HepG2 (cell line): Measurements from ENCODE around the gene RABGAP1L. TPM values are rescaled to one million over a fixed set of nuclear protein-coding genes. Genes with fewer than 3 reads are reported as not detected.
A peak's percentile ranks its signal among the peaks of the same experiment; 100 is the strongest.

ENCODE experiments used
- ARNTL ChIP-seq: sonication (generic); formaldehyde crosslinking; IDR thresholded peaks from 2 replicates; pipeline ENCODE4 v1.4.0; 2020; ENCODE audit warnings: mild to moderate bottlenecking, missing genetic modification reagents
- BRCA1 ChIP-seq: sonication (generic); formaldehyde crosslinking; IDR thresholded peaks from 2 replicates; pipeline ENCODE4 v1.4.0; 2020; ENCODE audit warnings: missing genetic modification reagents
- EZH2 ChIP-seq: conservative IDR thresholded peaks from 2 replicates; pipeline ENCODE4 v1.6.1; 2012; ENCODE audit warnings: mild to moderate bottlenecking, low read depth, low read length, moderate library complexity
- GFI1 ChIP-seq: sonication (generic); formaldehyde crosslinking; IDR thresholded peaks from 2 replicates; pipeline ENCODE4 v1.5.0; 2020; ENCODE audit warnings: missing genetic modification reagents, mild to moderate bottlenecking, borderline replicate concordance
- HNRNPL ChIP-seq: fragments of 200-400 bp; formaldehyde crosslinking; IDR thresholded peaks from 2 replicates; pipeline ENCODE4 v1.6.1; 2017; ENCODE audit warnings: mild to moderate bottlenecking, low read depth, low read length
- MBNL3 ChIP-seq: fragments of 250-450 bp; sonication (Bioruptor Pico); conservative IDR thresholded peaks from 2 replicates; pipeline ENCODE4 v1.8.0; 2022; ENCODE audit warnings: mild to moderate bottlenecking, inconsistent platforms
- MED13 ChIP-seq: sonication (generic); formaldehyde crosslinking; IDR thresholded peaks from 2 replicates; pipeline ENCODE4 v1.5.0; 2020; ENCODE audit warnings: missing genetic modification reagents
- MEF2D ChIP-seq: sonication (generic); formaldehyde crosslinking; IDR thresholded peaks from 2 replicates; pipeline ENCODE4 v1.5.1; 2020; ENCODE audit warnings: mild to moderate bottlenecking, missing genetic modification reagents
- NFIC ChIP-seq: IDR thresholded peaks from 2 replicates; pipeline ENCODE4 v1.6.1; 2012; ENCODE audit warnings: mild to moderate bottlenecking, low read length, inconsistent platforms
- PPARG ChIP-seq: conservative IDR thresholded peaks from 2 replicates; pipeline ENCODE4 v1.6.1; 2016; ENCODE audit warnings: missing biosample characterization, missing genetic modification reagents
- SIX4 ChIP-seq: sonication (generic); formaldehyde crosslinking; IDR thresholded peaks from 2 replicates; pipeline ENCODE4 v1.4.0; 2020; ENCODE audit warnings: missing genetic modification reagents
- TBP ChIP-seq: sonication (generic); formaldehyde crosslinking; IDR thresholded peaks from 2 replicates; pipeline ENCODE4 v1.5.0; 2020; ENCODE audit warnings: missing genetic modification reagents
- ZNF256 ChIP-seq: sonication (generic); formaldehyde crosslinking; conservative IDR thresholded peaks from 2 replicates; pipeline ENCODE4 v1.4.0; 2020; ENCODE audit warnings: missing genetic modification reagents
- ZNF44 ChIP-seq: sonication (generic); formaldehyde crosslinking; IDR thresholded peaks from 2 replicates; pipeline ENCODE4 v1.5.1; 2020; ENCODE audit warnings: mild to moderate bottlenecking, missing genetic modification reagents
- ZNF782 ChIP-seq: sonication (generic); formaldehyde crosslinking; IDR thresholded peaks from 2 replicates; pipeline ENCODE4 v1.4.0; 2020; ENCODE audit warnings: missing genetic modification reagents, mild to moderate bottlenecking, borderline replicate concordance
- ZSCAN9 ChIP-seq: IDR thresholded peaks from 2 replicates; pipeline ENCODE4 v1.6.1; 2016; ENCODE audit warnings: borderline replicate concordance
- polyA plus RNA-seq, 8 experiments: library from polyadenylated mRNA; depleted of rRNA in 3 of 8; stranded (reverse) in 7 of 8; unstranded in 1 of 8; fragments of >200 nt; fragmentation: Illumina TruSeq in 4 of 8; extraction: Trizol in 4 of 8; gene quantifications; 2 replicates each; pipeline versions ENCODE4 v1.2.1 to v1.2.3, GENCODE V29; 2011 to 2016; ENCODE audit warnings: low read depth in 4 of 8, missing spikeins in 1 of 8, mixed read lengths in 1 of 8; ENCODE audit not compliant: insufficient read depth in 1 of 8
- total RNA-seq, 5 experiments: library from RNA; depleted of rRNA; stranded (reverse); fragments of >200 nt; fragmentation: Illumina TruSeq; extraction: Trizol; gene quantifications; 2 replicates each; pipeline ENCODE4 v1.2.3, GENCODE V29; 2016; ENCODE audit warnings: low read depth in 1 of 5
- TF ChIP-seq, protein P1 (sequence below): sonication (generic); formaldehyde crosslinking; IDR thresholded peaks from 2 replicates; pipeline ENCODE4 v1.4.0; 2020; ENCODE audit warnings: missing genetic modification reagents
- TF ChIP-seq, protein P2 (sequence below): sonication (generic); formaldehyde crosslinking; conservative IDR thresholded peaks from 2 replicates; pipeline ENCODE4 v1.4.0; 2020; ENCODE audit warnings: missing genetic modification reagents
- TF ChIP-seq, protein P3 (sequence below): sonication (generic); formaldehyde crosslinking; IDR thresholded peaks from 2 replicates; pipeline ENCODE4 v1.5.0; 2020; ENCODE audit warnings: mild to moderate bottlenecking, missing genetic modification reagents, borderline replicate concordance
- TF ChIP-seq, protein P4 (sequence below): IDR thresholded peaks from 2 replicates; pipeline ENCODE4 v1.6.1; 2016; ENCODE audit warnings: mild to moderate bottlenecking
- TF ChIP-seq, protein P5 (sequence below): IDR thresholded peaks from 2 replicates; pipeline ENCODE4 v1.6.1; 2012; ENCODE audit warnings: low read length, improper control_type of control experiment

Gene RABGAP1L
- total and polyA plus RNA-seq, 2 of the 13 experiments (the other 11 are each of a cell fraction or from before 2014, with no cell fraction given) = 7.9 to 22.6 TPM

DNA sequence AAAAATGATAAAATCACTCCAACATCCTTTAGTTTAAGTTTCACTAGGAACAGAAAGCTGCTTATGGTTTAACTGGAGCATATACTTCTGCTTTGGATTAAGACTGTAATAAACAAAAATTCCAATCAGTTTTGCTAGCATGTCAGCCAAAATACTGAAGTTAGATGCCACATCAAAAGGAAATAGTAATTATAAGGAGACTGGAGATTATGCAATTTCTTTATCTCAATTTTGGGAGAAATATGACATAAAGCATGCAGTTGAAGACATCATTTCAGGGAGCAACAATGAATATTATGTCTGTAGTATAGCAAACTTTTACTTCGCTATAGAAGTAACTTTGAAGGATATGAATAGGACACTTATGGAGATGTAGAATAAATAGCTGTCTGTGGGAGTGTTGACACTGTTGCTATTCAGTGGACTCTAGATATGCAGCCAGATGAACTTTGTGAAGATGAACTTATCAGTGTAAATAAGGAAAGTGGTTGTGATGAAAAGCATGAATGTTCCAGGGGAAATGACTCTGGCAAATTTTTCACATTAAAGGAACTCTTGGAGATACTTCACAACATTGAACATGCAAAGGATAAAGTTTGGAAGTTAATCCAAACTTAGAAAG, 107.8 kb downstream of the RABGAP1L start (continued):
- TF ChIP-seq ARNTL (CRISPR knock-in tag) (no peak), NFIC (peak; percentile 93), HNRNPL (no peak), BRCA1 (CRISPR knock-in tag) (no peak), TBP (CRISPR knock-in tag) (no peak), MED13 (CRISPR knock-in tag) (0 out of 2 replicates have a peak, but pooled peaks have one; percentile 44), MBNL3 (no peak), ZNF782 (CRISPR knock-in tag) (no peak), ZNF256 (no peak), ZNF44 (no peak), SIX4 (peak; percentile 76; the same call in 1 of the 2 replicates), EZH2 (no peak), PPARG (CRISPR knock-in tag) (peak; percentile 83; the same call in 1 of the 2 replicates), ZSCAN9 (CRISPR knock-in tag) (no peak; the same call in 1 of the 2 replicates), MEF2D (CRISPR knock-in tag) (0 out of 2 replicates have a peak, but pooled peaks have one; percentile 54), GFI1 (CRISPR knock-in tag) (0 out of 2 replicates have a peak, but pooled peaks have one; percentile 13)
- TF ChIP-seq, protein P1, sequence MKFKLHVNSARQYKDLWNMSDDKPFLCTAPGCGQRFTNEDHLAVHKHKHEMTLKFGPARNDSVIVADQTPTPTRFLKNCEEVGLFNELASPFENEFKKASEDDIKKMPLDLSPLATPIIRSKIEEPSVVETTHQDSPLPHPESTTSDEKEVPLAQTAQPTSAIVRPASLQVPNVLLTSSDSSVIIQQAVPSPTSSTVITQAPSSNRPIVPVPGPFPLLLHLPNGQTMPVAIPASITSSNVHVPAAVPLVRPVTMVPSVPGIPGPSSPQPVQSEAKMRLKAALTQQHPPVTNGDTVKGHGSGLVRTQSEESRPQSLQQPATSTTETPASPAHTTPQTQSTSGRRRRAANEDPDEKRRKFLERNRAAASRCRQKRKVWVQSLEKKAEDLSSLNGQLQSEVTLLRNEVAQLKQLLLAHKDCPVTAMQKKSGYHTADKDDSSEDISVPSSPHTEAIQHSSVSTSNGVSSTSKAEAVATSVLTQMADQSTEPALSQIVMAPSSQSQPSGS (CRISPR knock-in tag) = no peak
- TF ChIP-seq, protein P2, sequence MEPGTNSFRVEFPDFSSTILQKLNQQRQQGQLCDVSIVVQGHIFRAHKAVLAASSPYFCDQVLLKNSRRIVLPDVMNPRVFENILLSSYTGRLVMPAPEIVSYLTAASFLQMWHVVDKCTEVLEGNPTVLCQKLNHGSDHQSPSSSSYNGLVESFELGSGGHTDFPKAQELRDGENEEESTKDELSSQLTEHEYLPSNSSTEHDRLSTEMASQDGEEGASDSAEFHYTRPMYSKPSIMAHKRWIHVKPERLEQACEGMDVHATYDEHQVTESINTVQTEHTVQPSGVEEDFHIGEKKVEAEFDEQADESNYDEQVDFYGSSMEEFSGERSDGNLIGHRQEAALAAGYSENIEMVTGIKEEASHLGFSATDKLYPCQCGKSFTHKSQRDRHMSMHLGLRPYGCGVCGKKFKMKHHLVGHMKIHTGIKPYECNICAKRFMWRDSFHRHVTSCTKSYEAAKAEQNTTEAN (CRISPR knock-in tag) = peak; percentile 76
- TF ChIP-seq, protein P3, sequence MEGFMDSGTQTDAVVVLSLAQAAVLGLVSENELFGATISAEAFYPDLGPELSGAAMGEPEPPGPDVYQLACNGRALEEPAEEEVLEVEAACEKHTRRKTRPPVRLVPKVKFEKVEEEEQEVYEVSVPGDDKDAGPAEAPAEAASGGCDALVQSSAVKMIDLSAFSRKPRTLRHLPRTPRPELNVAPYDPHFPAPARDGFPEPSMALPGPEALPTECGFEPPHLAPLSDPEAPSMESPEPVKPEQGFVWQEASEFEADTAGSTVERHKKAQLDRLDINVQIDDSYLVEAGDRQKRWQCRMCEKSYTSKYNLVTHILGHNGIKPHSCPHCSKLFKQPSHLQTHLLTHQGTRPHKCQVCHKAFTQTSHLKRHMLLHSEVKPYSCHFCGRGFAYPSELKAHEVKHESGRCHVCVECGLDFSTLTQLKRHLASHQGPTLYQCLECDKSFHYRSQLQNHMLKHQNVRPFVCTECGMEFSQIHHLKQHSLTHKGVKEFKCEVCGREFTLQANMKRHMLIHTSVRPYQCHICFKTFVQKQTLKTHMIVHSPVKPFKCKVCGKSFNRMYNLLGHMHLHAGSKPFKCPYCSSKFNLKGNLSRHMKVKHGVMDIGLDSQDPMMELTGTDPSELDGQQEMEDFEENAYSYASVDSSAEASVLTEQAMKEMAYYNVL = peak; percentile 40; the same call in 1 of the 2 replicates
- TF ChIP-seq, protein P4, sequence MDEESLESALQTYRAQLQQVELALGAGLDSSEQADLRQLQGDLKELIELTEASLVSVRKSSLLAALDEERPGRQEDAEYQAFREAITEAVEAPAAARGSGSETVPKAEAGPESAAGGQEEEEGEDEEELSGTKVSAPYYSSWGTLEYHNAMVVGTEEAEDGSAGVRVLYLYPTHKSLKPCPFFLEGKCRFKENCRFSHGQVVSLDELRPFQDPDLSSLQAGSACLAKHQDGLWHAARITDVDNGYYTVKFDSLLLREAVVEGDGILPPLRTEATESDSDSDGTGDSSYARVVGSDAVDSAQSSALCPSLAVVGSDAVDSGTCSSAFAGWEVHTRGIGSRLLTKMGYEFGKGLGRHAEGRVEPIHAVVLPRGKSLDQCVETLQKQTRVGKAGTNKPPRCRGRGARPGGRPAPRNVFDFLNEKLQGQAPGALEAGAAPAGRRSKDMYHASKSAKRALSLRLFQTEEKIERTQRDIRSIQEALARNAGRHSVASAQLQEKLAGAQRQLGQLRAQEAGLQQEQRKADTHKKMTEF (CRISPR knock-in tag) = peak; percentile 55; the same call in 1 of the 2 replicates
- TF ChIP-seq, protein P5, sequence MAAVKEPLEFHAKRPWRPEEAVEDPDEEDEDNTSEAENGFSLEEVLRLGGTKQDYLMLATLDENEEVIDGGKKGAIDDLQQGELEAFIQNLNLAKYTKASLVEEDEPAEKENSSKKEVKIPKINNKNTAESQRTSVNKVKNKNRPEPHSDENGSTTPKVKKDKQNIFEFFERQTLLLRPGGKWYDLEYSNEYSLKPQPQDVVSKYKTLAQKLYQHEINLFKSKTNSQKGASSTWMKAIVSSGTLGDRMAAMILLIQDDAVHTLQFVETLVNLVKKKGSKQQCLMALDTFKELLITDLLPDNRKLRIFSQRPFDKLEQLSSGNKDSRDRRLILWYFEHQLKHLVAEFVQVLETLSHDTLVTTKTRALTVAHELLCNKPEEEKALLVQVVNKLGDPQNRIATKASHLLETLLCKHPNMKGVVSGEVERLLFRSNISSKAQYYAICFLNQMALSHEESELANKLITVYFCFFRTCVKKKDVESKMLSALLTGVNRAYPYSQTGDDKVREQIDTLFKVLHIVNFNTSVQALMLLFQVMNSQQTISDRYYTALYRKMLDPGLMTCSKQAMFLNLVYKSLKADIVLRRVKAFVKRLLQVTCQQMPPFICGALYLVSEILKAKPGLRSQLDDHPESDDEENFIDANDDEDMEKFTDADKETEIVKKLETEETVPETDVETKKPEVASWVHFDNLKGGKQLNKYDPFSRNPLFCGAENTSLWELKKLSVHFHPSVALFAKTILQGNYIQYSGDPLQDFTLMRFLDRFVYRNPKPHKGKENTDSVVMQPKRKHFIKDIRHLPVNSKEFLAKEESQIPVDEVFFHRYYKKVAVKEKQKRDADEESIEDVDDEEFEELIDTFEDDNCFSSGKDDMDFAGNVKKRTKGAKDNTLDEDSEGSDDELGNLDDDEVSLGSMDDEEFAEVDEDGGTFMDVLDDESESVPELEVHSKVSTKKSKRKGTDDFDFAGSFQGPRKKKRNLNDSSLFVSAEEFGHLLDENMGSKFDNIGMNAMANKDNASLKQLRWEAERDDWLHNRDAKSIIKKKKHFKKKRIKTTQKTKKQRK = no peak
